K562 (cell line): ENCODE data around the gene KCNMB3. TPM values are rescaled to one million over a fixed set of nuclear protein-coding genes. Genes with fewer than 3 reads are reported as not detected.

Source experiments
- ARNT ChIP-seq, 2 experiments: fragments of 450-650 bp; IDR thresholded peaks; 2 replicates each; pipeline ENCODE4 v1.6.1; 2016; ENCODE audit warnings: mild to moderate bottlenecking in 1 of 2
- BCOR ChIP-seq: fragments of 450-650 bp; IDR thresholded peaks from 2 replicates; pipeline ENCODE4 v1.6.1; 2016
- CBFA2T3 ChIP-seq: fragments of 450-650 bp; IDR thresholded peaks from 2 replicates; pipeline ENCODE4 v1.6.1; 2017
- CREM ChIP-seq: IDR thresholded peaks from 2 replicates; pipeline ENCODE4 v1.6.1; 2014; ENCODE audit warnings: antibody characterized with exemption, low read depth
- CTBP1 ChIP-seq: fragments of 450-650 bp; IDR thresholded peaks from 2 replicates; pipeline ENCODE4 v1.6.1; 2016; ENCODE audit warnings: borderline replicate concordance
- CXXC5 ChIP-seq: fragments of 250-450 bp; sonication (Bioruptor Pico); IDR thresholded peaks from 2 replicates; pipeline ENCODE4 v1.8.0; 2022; ENCODE audit warnings: inconsistent platforms, mild to moderate bottlenecking, moderate library complexity
- DPF2 ChIP-seq: fragments of 450-650 bp; IDR thresholded peaks from 2 replicates; pipeline ENCODE4 v1.6.1; 2016
- ELK3 ChIP-seq: fragments of 450-650 bp; formaldehyde crosslinking; IDR thresholded peaks from 2 replicates; pipeline ENCODE4 v1.4.0; 2020; ENCODE audit warnings: mild to moderate bottlenecking
- ERF ChIP-seq: fragments of 450-650 bp; formaldehyde crosslinking; IDR thresholded peaks from 2 replicates; pipeline ENCODE4 v1.4.0; 2020; ENCODE audit warnings: mild to moderate bottlenecking, mixed read lengths
- ESRRA ChIP-seq: fragments of 450-650 bp; IDR thresholded peaks from 2 replicates; pipeline ENCODE4 v1.6.1; 2014; ENCODE audit warnings: low read depth, mild to moderate bottlenecking, moderate library complexity, borderline replicate concordance
- ETV5 ChIP-seq: sonication (generic); formaldehyde crosslinking; IDR thresholded peaks from 2 replicates; pipeline ENCODE4 v1.4.0; 2020; ENCODE audit warnings: low read depth, mild to moderate bottlenecking, missing genetic modification reagents
- GATAD2B ChIP-seq: fragments of 450-650 bp; IDR thresholded peaks from 2 replicates; pipeline ENCODE4 v1.6.1; 2017; ENCODE audit warnings: mild to moderate bottlenecking, borderline replicate concordance
- JUND ChIP-seq, 2 experiments: IDR thresholded peaks; 2 replicates in 1 of 2; 3 replicates in 1 of 2; pipeline ENCODE4 v1.6.1; 2011; ENCODE audit warnings: borderline replicate concordance in 2 of 2, low read depth in 2 of 2, low read length in 2 of 2, improper control_type of control experiment in 1 of 2, missing biosample characterization in 1 of 2, missing genetic modification characterization in 1 of 2, missing genetic modification reagents in 1 of 2
- KHSRP ChIP-seq: fragments of 450-650 bp; IDR thresholded peaks from 2 replicates; pipeline ENCODE4 v1.6.1; 2017
- LEF1 ChIP-seq: fragments of 450-650 bp; IDR thresholded peaks from 2 replicates; pipeline ENCODE4 v1.6.1; 2016; ENCODE audit warnings: mild to moderate bottlenecking
- MYNN ChIP-seq, 2 experiments: sonication (generic); formaldehyde crosslinking in 1 of 2; IDR thresholded peaks; 2 replicates each; pipeline versions ENCODE4 v1.5.0 to v1.6.1; 2016 to 2020; ENCODE audit warnings: antibody characterized with exemption in 1 of 2, missing genetic modification reagents in 1 of 2
- NFIC ChIP-seq: fragments of 450-650 bp; IDR thresholded peaks from 2 replicates; pipeline ENCODE4 v1.6.1; 2017; ENCODE audit warnings: mild to moderate bottlenecking, inconsistent platforms
- RBM25 ChIP-seq: fragments of 200-400 bp; formaldehyde crosslinking; IDR thresholded peaks from 2 replicates; pipeline ENCODE4 v1.6.1; 2018; ENCODE audit warnings: low read length, low read depth, moderate library complexity; ENCODE audit not compliant: severe bottlenecking
- RBM39 ChIP-seq: fragments of 200-400 bp; formaldehyde crosslinking; optimal IDR thresholded peaks from 2 replicates; pipeline ENCODE3; 2018; ENCODE audit warnings: low read depth, low read length
- RCOR1 ChIP-seq, 2 experiments: IDR thresholded peaks; 2 replicates each; pipeline ENCODE4 v1.6.1; 2012; ENCODE audit warnings: low read depth in 2 of 2, low read length in 2 of 2, borderline replicate concordance in 1 of 2, improper control_type of control experiment in 1 of 2
- RNF2 ChIP-seq: sonication (generic); IDR thresholded peaks from 2 replicates; pipeline ENCODE4 v1.6.1; 2016
- SMARCC2 ChIP-seq: fragments of 450-650 bp; IDR thresholded peaks from 2 replicates; pipeline ENCODE4 v1.6.1; 2017; ENCODE audit warnings: antibody characterized with exemption, moderate library complexity, mild to moderate bottlenecking, low read depth
- TBL1XR1 ChIP-seq, 2 experiments: IDR thresholded peaks; 2 replicates each; pipeline ENCODE4 v1.6.1; 2012; ENCODE audit warnings: improper control_type of control experiment in 2 of 2, low read length in 2 of 2, mild to moderate bottlenecking in 1 of 2
- TBP ChIP-seq: optimal IDR thresholded peaks from 2 replicates; pipeline ENCODE3; 2011; ENCODE audit warnings: low read depth, low read length, improper control_type of control experiment
- ZBTB33 ChIP-seq: sonication (generic); formaldehyde crosslinking; IDR thresholded peaks from 2 replicates; pipeline ENCODE4 v1.8.1; 2023; ENCODE audit warnings: mild to moderate bottlenecking, missing genetic modification reagents
- ZNF224 ChIP-seq: sonication (generic); formaldehyde crosslinking; IDR thresholded peaks from 2 replicates; pipeline ENCODE4 v1.8.0; 2022; ENCODE audit warnings: mild to moderate bottlenecking, missing genetic modification reagents
- ZNF354B ChIP-seq: fragments of 250-450 bp; sonication (Bioruptor Pico); IDR thresholded peaks from 2 replicates; pipeline ENCODE4 v1.4.0; 2020
- ZNF436 ChIP-seq: fragments of 250-450, 450-650 bp; sonication (Bioruptor Pico); formaldehyde crosslinking; IDR thresholded peaks from 2 replicates; pipeline ENCODE4 v1.7.0; 2020; ENCODE audit warnings: mild to moderate bottlenecking
- ZNF76 ChIP-seq: fragments of 250-450 bp; sonication (Bioruptor Pico); IDR thresholded peaks from 2 replicates; pipeline ENCODE4 v1.4.0; 2020; ENCODE audit warnings: mild to moderate bottlenecking, moderate library complexity, borderline replicate concordance
- polyA plus RNA-seq, 8 experiments: library from polyadenylated mRNA; depleted of rRNA in 4 of 8; stranded (reverse) in 5 of 8; unstranded in 3 of 8; fragments of >200 nt; fragmentation: Nextera tagmentation in 2 of 8; fragmentation: Illumina TruSeq in 1 of 8; extraction: Ambion mirVana in 2 of 8; extraction: Trizol in 1 of 8; gene quantifications; 2 replicates each; pipeline versions ENCODE4 v1.2.1 to v1.2.3, GENCODE V29; 2011 to 2014; ENCODE audit warnings: inconsistent platforms in 1 of 8, missing spikeins in 1 of 8
- total RNA-seq, 7 experiments: library from RNA; depleted of rRNA in 6 of 7; stranded (reverse); fragments of >200 nt in 6 of 7; fragmentation: Illumina TruSeq in 2 of 7; extraction: Trizol in 2 of 7; gene quantifications; 2 replicates each; pipeline versions ENCODE4 v1.2.1 to v1.2.3, GENCODE V29; 2011 to 2021; ENCODE audit warnings: low replicate concordance in 1 of 7

KCNMB3 gene
- total and polyA plus RNA-seq, 9 of the 15 experiments (the other 6 are each of a cell fraction or from before 2014, with no cell fraction given), result 7.0 to 21.1 (median 14.3) TPM

- TF ChIP-seq KHSRP (no peak), CTBP1 (peak; percentile 46; the same call in 1 of the 2 replicates), RBM39 (no peak), ZNF224 (CRISPR knock-in tag) (no peak), ZNF354B (CRISPR knock-in tag) (no peak), ZBTB33 (peak; percentile 33; the same call in 1 of the 2 replicates), LEF1 (peak; percentile 68), RCOR1 (IDR thresholded peaks at IDR 0.05; ENCODE audit: borderline replicate concordance in 1 of 2, low read depth in 2 of 2, low read length in 2 of 2) (peak in 1 of 2 experiments; percentile 61; a peak in 1 of 4 replicates), RNF2 (peak; percentile 80), TBP (peak; percentile 19), ESRRA (peak; percentile 52; the same call in 1 of the 2 replicates), SMARCC2 (0 out of 2 replicates have a peak, but pooled peaks have one; percentile 54), ETV5 (CRISPR knock-in tag) (peak; percentile 48; the same call in 1 of the 2 replicates), ARNT (IDR thresholded peaks at IDR 0.05) (peak in 1 of 2 experiments; percentile 73; a peak in 1 of 4 replicates), BCOR (peak; percentile 84), JUND (IDR thresholded peaks at IDR 0.05; ENCODE audit: borderline replicate concordance, low read depth, low read length) (peak; percentile 68), JUND (tag; IDR thresholded peaks at IDR 0.05; ENCODE audit: borderline replicate concordance, low read depth, low read length) (peak; percentile 11; the same call in 1 of the 3 replicates), CREM (peak; percentile 66), CBFA2T3 (peak; percentile 88), ERF (CRISPR knock-in tag) (no peak), CXXC5 (CRISPR knock-in tag) (peak; percentile 92), GATAD2B (peak; percentile 49; the same call in 1 of the 2 replicates), MYNN (IDR thresholded peaks at IDR 0.05) (0 out of 2 replicates have a peak, but pooled peaks have one; percentile 12), MYNN (CRISPR knock-in tag; IDR thresholded peaks at IDR 0.05) (no peak), NFIC (peak; percentile 40; the same call in 1 of the 2 replicates), TBL1XR1 (IDR thresholded peaks at IDR 0.05; ENCODE audit: low read length in 2 of 2) (no peak), DPF2 (peak; percentile 89), ELK3 (CRISPR knock-in tag) (no peak), ZNF436 (CRISPR knock-in tag) (no peak), RBM25 (peak; percentile 66), ZNF76 (CRISPR knock-in tag) (no peak)
Observed at GRCh38 chr3:179265875-179266274, 15.0 kb upstream of the KCNMB3 start (continued).
